ENCODE results near the gene TRABD.
A peak's percentile ranks its signal among the peaks of the same experiment; 100 is the strongest.

TRABD gene

GRCh38 chr22:50220603-50221409, 35.1 kb downstream of the TRABD start:
- no peak for DNase-seq

- DNase-seq, result no peak
Measured at GRCh38 chr22:50221410-50222300, 35.9 kb downstream of the TRABD start.

- DNase-seq, result no peak
Measured at GRCh38 chr22:50222508-50222907, 36.8 kb downstream of the TRABD start.

GRCh38 chr22:50224071-50224470, 38.4 kb downstream of the TRABD start:
- DNase-seq, result no peak

GRCh38 chr22:50225200-50225969, 39.7 kb downstream of the TRABD start:
- no peak for DNase-seq

- no peak for DNase-seq
Measured at GRCh38 chr22:50226063-50226874, 40.6 kb downstream of the TRABD start.

- no peak for DNase-seq
Measured at GRCh38 chr22:50226875-50227165, 41.1 kb downstream of the TRABD start.

- DNase-seq, result no peak
Measured at GRCh38 chr22:50227579-50228215, 42.0 kb downstream of the TRABD start.

- no peak for DNase-seq
Measured at GRCh38 chr22:50228366-50228765, 42.7 kb downstream of the TRABD start.

- no peak for DNase-seq
Measured at GRCh38 chr22:50229370-50229769, 43.7 kb downstream of the TRABD start.

- no peak for DNase-seq
Measured at GRCh38 chr22:50232481-50233151, 46.9 kb downstream of the TRABD start.

GRCh38 chr22:50233223-50233622, 47.5 kb downstream of the TRABD start:
- no peak for DNase-seq

GRCh38 chr22:50236731-50237409, 51.2 kb downstream of the TRABD start:
- DNase-seq, result no peak

- no peak for DNase-seq
Measured at GRCh38 chr22:50238755-50239154, 53.0 kb downstream of the TRABD start.

GRCh38 chr22:50242406-50242949, 56.8 kb downstream of the TRABD start:
- DNase-seq, result no peak

- no peak for DNase-seq
Measured at GRCh38 chr22:50243685-50244419, 58.1 kb downstream of the TRABD start.

- peak; percentile 79 for DNase-seq
Measured at GRCh38 chr22:50244420-50245213, 58.9 kb downstream of the TRABD start, which contains the start of gene TUBGCP6. TUBGCP6 (minus strand) TSS chr22:50245023; CDS start chr22:50244459, 564 bp downstream.

GRCh38 chr22:50245214-50246072, 59.7 kb downstream of the TRABD start:
- no peak for DNase-seq
